Osteoblast (primary cell): ENCODE measurements around the gene BCL2L13. TPM values are rescaled to one million over a fixed set of nuclear protein-coding genes. Genes with fewer than 3 reads are reported as not detected.
A peak's percentile ranks its signal among the peaks of the same experiment; 100 is the strongest.
"Not testable (repeated sequence)": the region's sequence is repeated elsewhere in the genome, so short reads cannot be mapped to it uniquely, and the experiment has no call there.

Experiments used
- DNase-seq: peaks from one replicate; pipeline ENCODE4 v3.0.0; 2011; ENCODE audit warnings: low spot score, mixed read lengths; ENCODE audit not compliant: insufficient read length; ENCODE audit errors: missing footprints
- H2AFZ ChIP-seq: 2 replicates; pipeline ENCODE4 v1.6.0; 2011; ENCODE audit warnings: mild to moderate bottlenecking, low read length
- H3K27ac ChIP-seq: 2 replicates; pipeline ENCODE4 v1.5.1; 2011; ENCODE audit warnings: mild to moderate bottlenecking, low read depth, low read length, moderate library complexity
- H3K27me3 ChIP-seq: 2 replicates; pipeline ENCODE4 v1.6.0; 2012; ENCODE audit warnings: mild to moderate bottlenecking, control low read depth, inconsistent platforms, low read length, moderate library complexity; ENCODE audit not compliant: insufficient read depth
- H3K36me3 ChIP-seq: 2 replicates; pipeline ENCODE4 v1.5.1; 2011; ENCODE audit warnings: mild to moderate bottlenecking, low read length, control low read depth, moderate library complexity; ENCODE audit not compliant: insufficient read depth
- H3K4me1 ChIP-seq: 2 replicates; pipeline ENCODE4 v1.5.1; 2011; ENCODE audit warnings: mild to moderate bottlenecking, low read length, control low read depth, moderate library complexity; ENCODE audit not compliant: insufficient read depth
- H3K4me2 ChIP-seq: 2 replicates; pipeline ENCODE4 v1.6.0; 2011; ENCODE audit warnings: mild to moderate bottlenecking, low read length; ENCODE audit not compliant: insufficient read depth
- H3K4me3 ChIP-seq: fragments of 200-600 bp; sonication (generic); 3 replicates; pipeline ENCODE4 v1.5.1; 2012; ENCODE audit warnings: mild to moderate bottlenecking, low read length, inconsistent platforms; ENCODE audit not compliant: insufficient read depth
- H3K79me2 ChIP-seq: 2 replicates; pipeline ENCODE4 v1.6.0; 2012; ENCODE audit warnings: mild to moderate bottlenecking, low read length, control low read depth, inconsistent platforms; ENCODE audit not compliant: insufficient read depth
- H3K9me3 ChIP-seq: 2 replicates; pipeline ENCODE4 v1.5.1; 2011; ENCODE audit warnings: low read depth, low read length, control low read depth
- H4K20me1 ChIP-seq: 2 replicates; pipeline ENCODE4 v1.6.0; 2012; ENCODE audit warnings: mild to moderate bottlenecking, low read length, control low read depth; ENCODE audit not compliant: insufficient read depth
- total RNA-seq: library from RNA; depleted of rRNA; stranded (reverse); fragments of >200 nt; gene quantifications from 2 replicates; pipeline ENCODE4 v1.2.3, GENCODE V29; 2012
- TF ChIP-seq, protein P1 (sequence below): IDR thresholded peaks from 2 replicates; pipeline ENCODE4 v1.5.1; 2011; ENCODE audit warnings: mild to moderate bottlenecking, low read depth, low read length, moderate library complexity; ENCODE audit errors: extremely low read depth

The BCL2L13 gene
- total RNA-seq, 1 donor: 86.5 TPM

DNA sequence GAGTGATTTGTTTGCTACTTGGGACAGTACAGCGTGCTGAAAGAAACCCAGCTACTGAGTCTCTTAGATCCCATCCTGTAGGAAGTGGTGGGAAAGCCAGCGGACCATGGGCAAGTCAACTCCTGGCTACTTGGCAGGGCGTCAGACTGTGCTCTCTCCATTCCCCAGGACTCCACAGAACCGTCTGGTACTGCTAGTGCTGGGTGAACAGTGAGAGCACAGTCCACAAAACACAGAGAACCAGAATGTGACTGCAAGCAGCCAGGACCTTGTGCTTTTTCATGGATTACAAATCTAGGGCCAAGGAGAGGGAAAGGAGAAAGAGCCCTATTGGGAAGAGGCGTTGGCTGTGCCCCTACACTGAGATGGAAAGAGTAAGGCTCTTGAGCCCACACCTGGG, 125.5 kb downstream of the BCL2L13 start:
- H3K36me3 ChIP-seq: no peaks in the 10 kb centered on the region
- H3K4me3 ChIP-seq: no peak overlapping the region
- no peak overlapping the region for H2AFZ ChIP-seq
- no peaks in the 10 kb centered on the region for H3K9me3 ChIP-seq
- DNase-seq: no peak
- peaks cover 15% of the 10 kb centered on the region for H3K79me2 ChIP-seq
- no peaks in the 10 kb centered on the region for H3K4me1 ChIP-seq
- TF ChIP-seq, protein P1, sequence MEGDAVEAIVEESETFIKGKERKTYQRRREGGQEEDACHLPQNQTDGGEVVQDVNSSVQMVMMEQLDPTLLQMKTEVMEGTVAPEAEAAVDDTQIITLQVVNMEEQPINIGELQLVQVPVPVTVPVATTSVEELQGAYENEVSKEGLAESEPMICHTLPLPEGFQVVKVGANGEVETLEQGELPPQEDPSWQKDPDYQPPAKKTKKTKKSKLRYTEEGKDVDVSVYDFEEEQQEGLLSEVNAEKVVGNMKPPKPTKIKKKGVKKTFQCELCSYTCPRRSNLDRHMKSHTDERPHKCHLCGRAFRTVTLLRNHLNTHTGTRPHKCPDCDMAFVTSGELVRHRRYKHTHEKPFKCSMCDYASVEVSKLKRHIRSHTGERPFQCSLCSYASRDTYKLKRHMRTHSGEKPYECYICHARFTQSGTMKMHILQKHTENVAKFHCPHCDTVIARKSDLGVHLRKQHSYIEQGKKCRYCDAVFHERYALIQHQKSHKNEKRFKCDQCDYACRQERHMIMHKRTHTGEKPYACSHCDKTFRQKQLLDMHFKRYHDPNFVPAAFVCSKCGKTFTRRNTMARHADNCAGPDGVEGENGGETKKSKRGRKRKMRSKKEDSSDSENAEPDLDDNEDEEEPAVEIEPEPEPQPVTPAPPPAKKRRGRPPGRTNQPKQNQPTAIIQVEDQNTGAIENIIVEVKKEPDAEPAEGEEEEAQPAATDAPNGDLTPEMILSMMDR: no peak
- no peak overlapping the region for H3K27ac ChIP-seq
- no peaks in the 10 kb centered on the region for H3K27me3 ChIP-seq
- H3K4me2 ChIP-seq: no peak overlapping the region
- H4K20me1 ChIP-seq: peaks cover 10% of the 10 kb centered on the region

DNA sequence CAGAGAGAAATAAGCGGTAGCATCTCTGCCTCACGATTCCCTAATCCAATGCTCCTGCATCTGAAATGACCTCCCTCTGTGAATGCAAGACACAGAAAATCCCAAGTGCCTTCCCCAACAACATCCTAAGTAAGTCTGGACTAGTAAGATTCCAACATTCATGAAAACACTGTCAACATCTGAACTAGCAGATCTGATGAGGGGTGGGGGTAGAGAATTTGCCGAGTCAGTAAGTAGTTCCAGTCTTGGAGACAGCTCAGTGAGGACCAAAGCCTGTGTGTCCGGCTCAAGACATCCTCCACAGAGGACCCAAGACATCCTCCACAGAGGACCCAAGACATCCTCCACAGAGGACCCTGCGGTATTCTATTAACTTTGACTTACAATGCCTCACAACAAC, 126.3 kb downstream of the BCL2L13 start:
- Histone ChIP-seq H3K79me2 (peaks cover 19% of the 10 kb centered on the region), H4K20me1 (peaks cover 10% of the 10 kb centered on the region)
- not testable (repeated sequence) for H3K36me3 ChIP-seq, H3K27ac ChIP-seq, H2AFZ ChIP-seq, H3K27me3 ChIP-seq, H3K4me2 ChIP-seq, H3K4me1 ChIP-seq, H3K4me3 ChIP-seq, H3K9me3 ChIP-seq, DNase-seq

DNA sequence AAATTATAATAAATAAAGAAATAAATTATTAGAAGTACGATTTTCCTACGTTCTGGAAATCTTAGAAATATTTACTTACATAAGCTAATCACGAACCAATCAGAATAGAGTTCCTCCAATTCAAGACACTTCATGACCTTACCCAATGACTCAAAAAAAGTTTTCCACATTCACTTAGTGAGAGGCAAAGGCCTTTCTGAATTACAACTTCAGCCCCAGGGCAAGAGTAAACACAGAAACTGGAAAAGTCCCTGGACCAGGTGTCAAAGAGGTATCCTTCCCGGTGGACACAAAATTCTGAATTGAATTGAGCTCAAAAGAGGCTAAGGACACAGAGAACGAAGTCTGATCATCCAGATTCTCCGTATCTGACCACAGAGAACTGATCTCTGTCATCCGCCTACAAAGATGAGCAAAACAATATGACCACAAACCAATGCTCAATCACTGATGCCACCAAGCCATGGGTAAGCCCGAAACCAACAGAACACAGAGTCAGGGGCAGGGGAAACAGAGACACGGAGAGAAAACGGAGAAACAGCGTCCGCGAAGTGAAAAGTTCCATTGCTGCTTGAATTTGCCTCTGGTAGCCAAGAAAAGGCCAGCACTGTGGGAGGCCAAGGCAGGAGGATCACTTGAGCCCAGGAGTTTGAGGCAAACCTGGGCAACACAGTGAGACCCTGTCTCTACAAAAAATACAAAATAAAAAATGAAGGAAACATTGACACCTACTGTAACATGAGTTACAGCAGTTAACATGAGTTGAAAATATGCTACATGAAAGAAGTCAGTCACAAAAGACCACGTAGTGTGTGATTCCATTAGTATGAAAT, 128.9 kb downstream of the BCL2L13 start:
- DNase-seq: peak; percentile 68
- peaks cover 21% of the 10 kb centered on the region for H3K79me2 ChIP-seq
- peaks cover 19% of the 10 kb centered on the region for H4K20me1 ChIP-seq
- TF ChIP-seq, protein P1: no peak
- H3K27me3 ChIP-seq: no peaks in the 10 kb centered on the region
- no peak overlapping the region for H3K27ac ChIP-seq
- H2AFZ ChIP-seq: no peak overlapping the region
- H3K4me1 ChIP-seq: peaks cover 8% of the 10 kb centered on the region
- no peaks in the 10 kb centered on the region for H3K9me3 ChIP-seq
- H3K4me3 ChIP-seq: no peak overlapping the region
- no peaks in the 10 kb centered on the region for H3K36me3 ChIP-seq
- H3K4me2 ChIP-seq: no peak overlapping the region

DNA sequence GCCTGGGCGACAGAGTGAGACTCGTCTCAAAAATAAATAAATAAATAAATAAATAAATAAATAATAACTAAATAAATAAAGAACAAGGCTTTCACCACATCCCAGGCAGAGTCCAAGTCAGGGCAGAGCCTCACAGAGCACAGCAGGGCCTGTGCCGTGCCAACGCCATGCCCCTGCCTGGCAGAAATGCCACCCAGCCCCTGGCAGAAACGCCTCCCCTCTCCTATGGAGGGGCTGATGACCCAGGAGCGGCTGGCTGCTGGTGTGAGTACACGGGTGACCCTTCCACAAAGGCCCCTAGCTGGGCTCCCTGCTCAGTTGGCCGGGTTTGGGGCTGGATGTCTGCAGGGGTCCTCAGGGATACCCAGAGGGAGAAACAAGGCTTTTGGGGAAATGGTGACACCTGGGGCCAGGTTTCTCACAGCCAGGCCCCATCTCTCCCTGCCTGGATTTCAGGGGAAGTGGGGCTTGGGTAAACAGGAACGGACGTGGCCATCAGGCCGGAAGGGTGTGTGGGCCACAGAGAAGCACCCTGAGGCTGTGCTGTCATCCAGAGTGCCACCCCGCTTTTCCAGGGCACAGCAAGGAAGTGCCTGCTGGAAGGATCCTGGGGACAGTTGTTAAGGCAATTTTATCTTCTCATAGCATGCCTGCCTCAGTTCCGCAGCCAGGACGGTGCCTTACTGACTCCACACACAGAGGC, 130.6 kb downstream of the BCL2L13 start:
- DNase-seq: peak; percentile 45
- no peaks in the 10 kb centered on the region for H3K9me3 ChIP-seq
- TF ChIP-seq, protein P1: no peak
- H3K27me3 ChIP-seq: no peaks in the 10 kb centered on the region
- H2AFZ ChIP-seq: no peak overlapping the region
- no peak overlapping the region for H3K4me3 ChIP-seq
- no peak overlapping the region for H3K27ac ChIP-seq
- peaks cover 29% of the 10 kb centered on the region for H3K79me2 ChIP-seq
- H3K36me3 ChIP-seq: no peaks in the 10 kb centered on the region
- peaks cover 18% of the 10 kb centered on the region for H3K4me1 ChIP-seq
- no peak overlapping the region for H3K4me2 ChIP-seq
- peaks cover 27% of the 10 kb centered on the region for H4K20me1 ChIP-seq
